Duodenal mucosa (tissue), 2 donors: ENCODE data around the gene GALR1.
"Not testable (repeated sequence)": the region's sequence is repeated elsewhere in the genome, so short reads cannot be mapped to it uniquely, and the experiment has no call there.

Experiments
- H3K27ac ChIP-seq: one replicate; pipeline ENCODE4 v1.7.0; 2013; ENCODE audit warnings: low read depth, low read length
- H3K27me3 ChIP-seq, 2 donors: one replicate each; pipeline ENCODE4 v1.7.0; 2013; ENCODE audit warnings: low read length in 2 of 2, control low read depth in 1 of 2; ENCODE audit not compliant: insufficient read depth in 2 of 2, control insufficient read depth in 1 of 2
- H3K36me3 ChIP-seq, 2 donors: one replicate each; pipeline ENCODE4 v1.7.0; 2013; ENCODE audit warnings: low read length in 2 of 2, control low read depth in 1 of 2; ENCODE audit not compliant: insufficient read depth in 2 of 2, control insufficient read depth in 1 of 2
- H3K4me1 ChIP-seq, 2 donors: one replicate each; pipeline ENCODE4 v1.7.0; 2013; ENCODE audit warnings: low read length in 2 of 2, control low read depth in 1 of 2; ENCODE audit not compliant: insufficient read depth in 2 of 2, control insufficient read depth in 1 of 2
- H3K4me3 ChIP-seq, 2 donors: one replicate each; pipeline ENCODE4 v1.7.0; 2013; ENCODE audit warnings: low read length in 2 of 2, low read depth in 1 of 2
- H3K9ac ChIP-seq, 2 donors: one replicate each; pipeline ENCODE4 v1.7.0; 2013; ENCODE audit warnings: low read length in 2 of 2, low read depth in 1 of 2
- H3K9me3 ChIP-seq, 2 donors: one replicate each; pipeline ENCODE4 v1.7.0; 2013; ENCODE audit warnings: low read length in 2 of 2, control low read depth in 1 of 2; ENCODE audit not compliant: control insufficient read depth in 1 of 2

GALR1 gene

GRCh38 chr18:77209587-77209986 lies 40.1 kb upstream of the GALR1 start:
- no peak overlapping the region for H3K27ac ChIP-seq
- no peaks in the 10 kb centered on the region for H3K27me3 ChIP-seq
- H3K4me1 ChIP-seq = peaks cover 6 to 11% of the 10 kb centered on the region in 2 donors
- H3K9me3 ChIP-seq = no peaks in the 10 kb centered on the region
- no peak overlapping the region for H3K4me3 ChIP-seq
- H3K36me3 ChIP-seq = no peaks in the 10 kb centered on the region
- H3K9ac ChIP-seq = no peak overlapping the region

DNA sequence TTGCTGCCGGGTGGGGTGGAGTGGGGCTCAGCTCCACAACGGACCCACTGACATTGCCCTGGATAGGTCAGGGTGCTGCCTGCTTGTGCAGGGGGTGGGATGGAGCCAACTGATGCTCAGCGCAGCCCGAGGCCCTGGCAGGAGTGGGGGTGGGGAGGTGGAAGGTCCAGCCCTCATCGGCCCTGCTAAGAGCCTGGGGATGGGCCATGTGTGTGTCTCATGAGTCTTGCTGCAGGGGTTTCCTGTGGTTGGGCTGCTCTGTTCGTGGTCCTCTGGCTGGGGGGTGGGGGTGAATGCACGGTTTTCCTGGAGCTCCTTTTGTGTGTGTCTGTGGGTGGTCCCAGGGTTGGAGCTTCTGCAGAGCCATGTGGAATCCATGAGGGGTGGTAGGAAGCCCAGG lies 39.4 kb upstream of the GALR1 start:
- peaks cover 6 to 11% of the 10 kb centered on the region in 2 donors for H3K4me1 ChIP-seq
- H3K27ac ChIP-seq = no peak overlapping the region
- H3K27me3 ChIP-seq = no peaks in the 10 kb centered on the region
- no peak overlapping the region for H3K9ac ChIP-seq
- H3K4me3 ChIP-seq = no peak overlapping the region
- H3K36me3 ChIP-seq = no peaks in the 10 kb centered on the region
- H3K9me3 ChIP-seq = no peaks in the 10 kb centered on the region

DNA sequence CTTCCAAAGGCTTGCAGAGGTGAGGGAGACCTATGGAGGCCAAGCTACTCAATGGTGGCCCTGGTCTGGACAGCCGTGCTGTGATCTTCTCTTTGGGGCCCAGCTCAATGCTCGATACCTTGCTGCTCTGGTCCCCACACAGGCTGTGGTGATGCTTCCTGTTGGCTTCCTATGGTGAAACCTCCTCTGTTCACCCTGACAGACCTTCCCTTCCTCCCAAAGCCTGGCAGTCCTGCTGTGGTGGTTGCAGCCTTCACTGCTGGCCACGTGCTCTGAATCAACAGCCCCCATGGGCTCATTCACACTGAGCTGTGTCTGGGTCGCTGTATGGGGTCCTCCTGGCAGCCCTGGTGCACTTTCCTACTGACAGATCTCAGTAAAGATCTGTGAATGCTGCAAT lies 31.0 kb upstream of the GALR1 start:
- H3K9me3 ChIP-seq = no peaks in the 10 kb centered on the region
- no peak overlapping the region for H3K4me3 ChIP-seq
- H3K4me1 ChIP-seq = no peaks in the 10 kb centered on the region
- no peaks in the 10 kb centered on the region for H3K27me3 ChIP-seq
- H3K27ac ChIP-seq = no peak overlapping the region
- no peaks in the 10 kb centered on the region for H3K36me3 ChIP-seq
- no peak overlapping the region for H3K9ac ChIP-seq

DNA sequence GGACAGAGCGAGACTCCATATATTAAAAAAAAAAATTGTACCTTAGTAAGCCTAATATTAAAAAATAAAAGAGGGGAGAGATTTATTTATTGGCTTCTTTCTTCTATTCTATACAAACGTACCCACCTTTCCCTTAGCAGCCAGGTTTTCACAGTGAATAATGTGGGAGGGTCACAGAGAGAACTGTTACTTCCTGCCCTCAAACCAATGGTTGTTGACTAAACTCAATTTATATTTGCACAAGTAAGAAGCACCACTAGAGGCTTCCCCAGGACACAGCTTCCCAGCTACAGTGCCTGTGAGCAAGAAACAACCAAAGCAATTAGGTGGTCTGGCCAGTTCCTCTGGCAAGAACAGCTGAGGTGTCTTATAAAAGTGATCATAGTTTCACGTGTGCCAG lies 28.9 kb upstream of the GALR1 start:
- Histone ChIP-seq H3K9me3 (no peaks in the 10 kb centered on the region), H3K27me3 (no peaks in the 10 kb centered on the region), H3K36me3 (no peaks in the 10 kb centered on the region), H3K9ac (no peak overlapping the region), H3K4me1 (no peaks in the 10 kb centered on the region), H3K4me3 (no peak overlapping the region), H3K27ac (no peak overlapping the region)

DNA sequence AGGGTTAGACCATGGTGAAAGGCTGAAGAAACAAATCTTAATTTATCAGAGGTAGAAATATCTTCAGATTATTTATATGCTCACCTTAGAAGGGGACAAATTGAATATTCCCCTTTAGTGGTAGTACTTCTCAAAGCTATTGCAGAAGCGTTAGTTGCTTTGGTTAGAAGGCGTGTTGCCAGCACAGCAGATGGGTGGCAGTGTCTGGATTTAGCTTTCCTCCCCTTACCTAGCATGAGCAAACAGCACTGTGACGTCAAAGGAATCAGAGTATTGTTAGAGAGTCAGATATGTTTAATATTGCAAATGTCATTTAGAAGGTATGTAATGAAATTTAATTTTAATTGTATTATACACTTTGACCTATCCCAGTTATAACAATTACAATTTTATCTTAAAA lies 27.2 kb upstream of the GALR1 start:
- no peak overlapping the region for H3K4me3 ChIP-seq
- no peaks in the 10 kb centered on the region for H3K4me1 ChIP-seq
- H3K9ac ChIP-seq = no peak overlapping the region
- no peaks in the 10 kb centered on the region for H3K36me3 ChIP-seq
- H3K27ac ChIP-seq = no peak overlapping the region
- no peaks in the 10 kb centered on the region for H3K9me3 ChIP-seq
- H3K27me3 ChIP-seq = no peaks in the 10 kb centered on the region

DNA sequence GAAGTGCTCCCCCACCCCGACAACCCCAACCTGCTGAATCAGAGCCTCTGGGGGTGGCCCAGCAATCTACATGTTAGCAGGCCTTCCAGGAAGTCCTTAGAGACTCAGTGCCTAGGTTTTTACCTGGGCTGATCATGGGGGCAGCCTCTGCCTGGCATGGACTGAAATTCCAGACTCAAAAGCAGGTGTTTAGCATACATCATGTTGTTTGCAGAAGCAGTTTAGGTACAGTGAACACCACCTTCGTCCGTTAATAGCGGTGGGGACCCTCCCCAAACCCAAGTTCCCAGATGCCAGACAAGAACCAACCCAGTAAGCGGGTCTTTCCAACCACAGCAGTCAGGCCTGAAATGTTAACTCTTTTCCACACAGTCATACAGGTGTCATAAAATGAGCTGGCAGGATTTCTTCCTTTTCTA lies 26.4 kb upstream of the GALR1 start:
- Histone ChIP-seq H3K9me3 (no peaks in the 10 kb centered on the region), H3K9ac (no peak overlapping the region)

GRCh38 chr18:77223653-77224052 lies 26.0 kb upstream of the GALR1 start:
- Histone ChIP-seq H3K4me3 (no peak overlapping the region), H3K27me3 (no peaks in the 10 kb centered on the region), H3K9ac (no peak overlapping the region), H3K9me3 (no peaks in the 10 kb centered on the region), H3K4me1 (no peaks in the 10 kb centered on the region), H3K27ac (no peak overlapping the region), H3K36me3 (no peaks in the 10 kb centered on the region)

More for the DNA sequence above, 26.4 kb upstream of the GALR1 start:
- Histone ChIP-seq H3K4me1 (no peaks in the 10 kb centered on the region), H3K27ac (no peak overlapping the region), H3K36me3 (no peaks in the 10 kb centered on the region), H3K27me3 (no peaks in the 10 kb centered on the region), H3K4me3 (no peak overlapping the region)

- no peak overlapping the region for H3K27ac ChIP-seq
- no peak overlapping the region for H3K9ac ChIP-seq
- no peaks in the 10 kb centered on the region for H3K27me3 ChIP-seq
- H3K4me3 ChIP-seq = no peak overlapping the region
- no peaks in the 10 kb centered on the region for H3K9me3 ChIP-seq
- H3K36me3 ChIP-seq = no peaks in the 10 kb centered on the region
- H3K4me1 ChIP-seq = no peaks in the 10 kb centered on the region
Measured at GRCh38 chr18:77230645-77231044, 19.0 kb upstream of the GALR1 start.

- no peaks in the 10 kb centered on the region for H3K36me3 ChIP-seq
Measured at GRCh38 chr18:77234504-77235365, 14.9 kb upstream of the GALR1 start.

GRCh38 chr18:77239285-77239684 lies 10.4 kb upstream of the GALR1 start:
- not testable (repeated sequence) for H3K36me3 ChIP-seq, H3K27me3 ChIP-seq, H3K9ac ChIP-seq, H3K4me3 ChIP-seq, H3K4me1 ChIP-seq, H3K27ac ChIP-seq
- H3K9me3 ChIP-seq = peaks cover 9 to 26% of the 10 kb centered on the region in 2 donors

More at GRCh38 chr18:77234504-77235365, 14.9 kb upstream of the GALR1 start:
- Histone ChIP-seq H3K9ac (no peak overlapping the region), H3K27ac (no peak overlapping the region), H3K27me3 (no peaks in the 10 kb centered on the region), H3K4me3 (no peak overlapping the region), H3K9me3 (peaks cover 7 to 16% of the 10 kb centered on the region in 2 donors), H3K4me1 (no peaks in the 10 kb centered on the region)
